Stimulated activated CD4-positive, alpha-beta T cell treated with anti-CD3 and anti-CD28 coated beads, TNF-alpha, amount 100 ng/mL, for 24 hours (primary cell): ENCODE results near the gene GLUL.
"Not testable (repeated sequence)": the region's sequence is repeated elsewhere in the genome, so short reads cannot be mapped to it uniquely, and the experiment has no call there.

Experiments used
- DNase-seq, 3 experiments: peaks; one replicate each; pipeline ENCODE4 v3.0.0-alpha.2; 2020; ENCODE audit warnings: low read depth in 3 of 3

Gene GLUL

GRCh38 chr1:182394055-182394775 is 2.6 kb upstream of the GLUL start:
- no peak for DNase-seq

GRCh38 chr1:182392050-182393028 is 749 bp upstream of the GLUL start:
- peak in 2 of 3 experiments; percentile 3 to 16 for DNase-seq

- no peak for DNase-seq
Observed at GRCh38 chr1:182391028-182391361, 595 bp downstream of the GLUL start.

GRCh38 chr1:182389619-182390047 is 2.0 kb downstream of the GLUL start:
- no peak for DNase-seq

- no peak for DNase-seq
Observed at GRCh38 chr1:182388392-182389134, 3.0 kb downstream of the GLUL start.

GRCh38 chr1:182387566-182387965 is 4.0 kb downstream of the GLUL start:
- DNase-seq = no peak

- no peak for DNase-seq
Observed at GRCh38 chr1:182386980-182387379, 4.6 kb downstream of the GLUL start.

GRCh38 chr1:182385885-182386853 is 5.4 kb downstream of the GLUL start:
- no peak for DNase-seq

GRCh38 chr1:182384387-182384960 is 7.1 kb downstream of the GLUL start:
- no peak for DNase-seq

- no peak for DNase-seq
Observed at GRCh38 chr1:182383934-182384333, 7.7 kb downstream of the GLUL start.

GRCh38 chr1:182383037-182383661 is 8.4 kb downstream of the GLUL start:
- DNase-seq = no peak

GRCh38 chr1:182381962-182382819 is 9.4 kb downstream of the GLUL start:
- DNase-seq = no peak

GRCh38 chr1:182380199-182380598 is 11.4 kb downstream of the GLUL start:
- DNase-seq = no peak

GRCh38 chr1:182379781-182380180 is 11.8 kb downstream of the GLUL start:
- not testable (repeated sequence) for DNase-seq

GRCh38 chr1:182376936-182377574 is 14.5 kb downstream of the GLUL start:
- no peak for DNase-seq

GRCh38 chr1:182374101-182374834 is 17.3 kb downstream of the GLUL start:
- no peak for DNase-seq

GRCh38 chr1:182370532-182370931 is 21.1 kb downstream of the GLUL start:
- no peak for DNase-seq

- no peak for DNase-seq
Observed at GRCh38 chr1:182368903-182369302, 22.7 kb downstream of the GLUL start.
